ENCODE measurements around the gene CTSK. TPM values are rescaled to one million over a fixed set of nuclear protein-coding genes. Genes with fewer than 3 reads are reported as not detected.

Gene CTSK
- total RNA-seq, 2 donors from 2014 or later, result 6.1 to 8.4 TPM

DNA sequence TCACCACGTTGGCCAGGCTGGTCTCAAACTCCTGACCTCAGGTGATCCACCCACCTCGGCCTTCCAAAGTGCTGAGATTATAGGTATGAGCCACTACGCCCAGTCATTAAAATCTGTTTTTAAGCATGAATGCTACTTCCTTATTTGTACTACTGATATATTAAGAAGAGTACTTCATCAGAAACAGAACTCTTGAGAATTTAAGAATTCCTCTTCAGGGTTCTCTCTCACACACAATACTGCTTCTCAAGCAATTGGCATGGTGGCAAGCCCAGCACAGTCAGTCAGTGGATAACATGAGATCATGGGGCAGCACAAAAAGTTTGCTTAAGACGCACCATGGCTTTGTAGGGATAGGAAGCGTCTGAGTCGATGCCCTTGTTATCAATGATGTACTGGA lies 56.6 kb downstream of the CTSK start:
- Mint-ChIP-seq H3K9me3 (no peaks in the 10 kb centered on the region), H3K27me3 (ENCODE audit: insufficient read depth) (no peaks in the 10 kb centered on the region), H3K36me3 (ENCODE audit: low read depth) (no peaks in the 10 kb centered on the region), H3K27ac (no peak overlapping the region), H3K4me1 (peaks cover 4% of the 10 kb centered on the region), H3K4me3 (no peak overlapping the region)
- no peak overlapping the region for H3K27ac ChIP-seq (ENCODE audit: low read depth, low read length)
- peaks cover 5% of the 10 kb centered on the region for H3K4me1 ChIP-seq (ENCODE audit: control insufficient read depth, insufficient read depth, low read length)
- 94 to 98% methylated on average over 4 to 6 of the region's 6 CpGs for WGBS, 2 experiments (ENCODE audit: insufficient coverage in 1 of 2, insufficient read length in 1 of 2)
- no peak for DNase-seq
- no peaks in the 10 kb centered on the region for H3K36me3 ChIP-seq (ENCODE audit: control insufficient read depth, insufficient read depth, low read length)
- H3K27me3 ChIP-seq (ENCODE audit: control insufficient read depth, insufficient read depth, low read length, poor library complexity, severe bottlenecking), result no peaks in the 10 kb centered on the region
- TF ChIP-seq, protein P1, sequence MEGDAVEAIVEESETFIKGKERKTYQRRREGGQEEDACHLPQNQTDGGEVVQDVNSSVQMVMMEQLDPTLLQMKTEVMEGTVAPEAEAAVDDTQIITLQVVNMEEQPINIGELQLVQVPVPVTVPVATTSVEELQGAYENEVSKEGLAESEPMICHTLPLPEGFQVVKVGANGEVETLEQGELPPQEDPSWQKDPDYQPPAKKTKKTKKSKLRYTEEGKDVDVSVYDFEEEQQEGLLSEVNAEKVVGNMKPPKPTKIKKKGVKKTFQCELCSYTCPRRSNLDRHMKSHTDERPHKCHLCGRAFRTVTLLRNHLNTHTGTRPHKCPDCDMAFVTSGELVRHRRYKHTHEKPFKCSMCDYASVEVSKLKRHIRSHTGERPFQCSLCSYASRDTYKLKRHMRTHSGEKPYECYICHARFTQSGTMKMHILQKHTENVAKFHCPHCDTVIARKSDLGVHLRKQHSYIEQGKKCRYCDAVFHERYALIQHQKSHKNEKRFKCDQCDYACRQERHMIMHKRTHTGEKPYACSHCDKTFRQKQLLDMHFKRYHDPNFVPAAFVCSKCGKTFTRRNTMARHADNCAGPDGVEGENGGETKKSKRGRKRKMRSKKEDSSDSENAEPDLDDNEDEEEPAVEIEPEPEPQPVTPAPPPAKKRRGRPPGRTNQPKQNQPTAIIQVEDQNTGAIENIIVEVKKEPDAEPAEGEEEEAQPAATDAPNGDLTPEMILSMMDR (conservative IDR thresholded peaks at IDR 0.05), result no peak
- H3K9ac ChIP-seq (ENCODE audit: extremely low read depth, low read length, poor library complexity, severe bottlenecking), result no peak overlapping the region
- H3K4me3 ChIP-seq (ENCODE audit: low read length), result no peak overlapping the region
- H3K9me3 ChIP-seq (ENCODE audit: control insufficient read depth, low read length), result no peaks in the 10 kb centered on the region

DNA sequence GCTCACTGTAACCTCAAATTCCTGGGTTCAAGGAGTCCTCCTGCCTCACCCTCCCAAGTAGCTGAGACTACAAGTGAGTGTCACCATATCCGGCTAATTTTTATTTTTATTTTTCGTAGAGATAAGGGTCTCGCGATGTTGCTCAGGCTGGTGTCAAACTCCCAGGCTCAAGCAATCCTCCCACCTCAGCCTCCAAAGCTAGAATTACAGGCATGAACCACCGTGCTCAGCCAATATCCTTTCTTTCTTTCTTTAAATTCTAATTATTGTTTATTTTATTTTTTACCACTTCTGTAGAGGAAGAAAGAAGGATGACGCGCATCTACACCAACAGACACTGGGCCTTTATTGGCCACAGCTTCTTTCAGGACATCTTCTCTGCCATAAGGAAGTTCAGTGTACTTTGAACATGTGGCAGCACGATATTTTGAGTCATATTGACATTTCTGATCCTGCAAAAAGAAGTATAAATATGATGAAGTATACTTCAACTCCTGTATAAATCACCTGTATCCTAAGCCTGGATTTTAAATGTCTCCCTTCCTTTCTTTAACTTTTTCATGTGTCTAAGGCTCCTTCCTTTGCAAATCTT lies 58.2 kb downstream of the CTSK start:
- Mint-ChIP-seq H3K9me3 (no peaks in the 10 kb centered on the region), H3K27me3 (ENCODE audit: insufficient read depth) (no peaks in the 10 kb centered on the region), H3K4me3 (no peak overlapping the region), H3K4me1 (peaks cover 4% of the 10 kb centered on the region), H3K27ac (no peak overlapping the region), H3K36me3 (ENCODE audit: low read depth) (no peaks in the 10 kb centered on the region)
- Histone ChIP-seq H3K36me3 (ENCODE audit: control insufficient read depth, insufficient read depth, low read length) (no peaks in the 10 kb centered on the region), H3K27ac (ENCODE audit: low read depth, low read length) (no peak overlapping the region), H3K4me3 (ENCODE audit: low read length) (no peak overlapping the region), H3K9me3 (ENCODE audit: control insufficient read depth, low read length) (no peaks in the 10 kb centered on the region), H3K4me1 (ENCODE audit: control insufficient read depth, insufficient read depth, low read length) (peaks cover 5% of the 10 kb centered on the region), H3K9ac (ENCODE audit: extremely low read depth, low read length, poor library complexity, severe bottlenecking) (no peak overlapping the region), H3K27me3 (ENCODE audit: control insufficient read depth, insufficient read depth, low read length, poor library complexity, severe bottlenecking) (no peaks in the 10 kb centered on the region)
- TF ChIP-seq, protein P1 (conservative IDR thresholded peaks at IDR 0.05), result no peak
- DNase-seq, result no peak
- WGBS, 2 experiments (ENCODE audit: insufficient coverage in 1 of 2, insufficient read length in 1 of 2), result 92 to 94% methylated on average over 2 to 7 of the region's 8 CpGs

DNA sequence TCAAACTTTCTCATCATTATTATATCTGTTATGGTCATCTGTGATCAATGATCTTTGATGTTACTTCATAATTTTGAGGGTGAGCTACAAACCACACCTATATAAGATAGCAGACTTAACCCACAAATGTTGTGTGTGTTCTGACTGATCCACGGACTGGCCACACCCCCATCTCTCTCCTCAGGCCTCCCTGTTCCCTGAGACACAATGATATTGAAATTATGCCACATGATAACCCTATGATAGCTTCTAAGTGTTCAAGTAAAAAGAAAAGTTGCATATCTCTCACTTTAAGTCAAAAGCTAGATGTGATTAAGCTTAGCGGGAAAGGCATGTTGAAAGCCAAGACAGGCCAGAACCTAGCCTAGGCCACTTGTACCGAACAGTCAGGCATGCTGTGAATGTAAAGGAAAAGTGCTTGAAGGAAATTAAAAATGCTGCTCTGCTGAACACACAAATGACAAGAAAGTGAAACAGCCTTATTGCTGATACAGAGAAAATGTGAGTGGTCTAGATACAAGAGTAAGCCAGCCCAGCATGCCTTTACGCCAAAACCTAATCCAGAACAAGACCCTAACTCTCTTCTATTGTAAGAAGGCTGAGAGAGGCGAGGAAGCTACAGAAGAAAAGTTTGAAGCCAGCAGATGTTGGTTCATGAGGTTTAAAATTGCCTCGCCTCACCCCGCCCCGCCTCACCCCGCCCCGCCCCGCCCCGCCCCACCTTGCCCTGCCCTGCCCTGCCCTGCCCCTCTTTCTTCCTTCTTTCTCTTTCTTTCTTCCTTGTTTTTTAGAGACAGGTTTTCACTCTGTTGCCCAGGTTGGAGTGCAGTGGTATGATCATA lies 59.0 kb downstream of the CTSK start:
- Histone ChIP-seq H3K27me3 (ENCODE audit: control insufficient read depth, insufficient read depth, low read length, poor library complexity, severe bottlenecking) (no peaks in the 10 kb centered on the region), H3K9ac (ENCODE audit: extremely low read depth, low read length, poor library complexity, severe bottlenecking) (no peak overlapping the region), H3K36me3 (ENCODE audit: control insufficient read depth, insufficient read depth, low read length) (no peaks in the 10 kb centered on the region), H3K9me3 (ENCODE audit: control insufficient read depth, low read length) (no peaks in the 10 kb centered on the region), H3K4me1 (ENCODE audit: control insufficient read depth, insufficient read depth, low read length) (peaks cover 5% of the 10 kb centered on the region), H3K4me3 (ENCODE audit: low read length) (no peak overlapping the region), H3K27ac (ENCODE audit: low read depth, low read length) (no peak overlapping the region)
- Mint-ChIP-seq H3K36me3 (ENCODE audit: low read depth) (no peaks in the 10 kb centered on the region), H3K27ac (no peak overlapping the region), H3K27me3 (ENCODE audit: insufficient read depth) (no peaks in the 10 kb centered on the region), H3K4me1 (peaks cover 4% of the 10 kb centered on the region), H3K9me3 (no peaks in the 10 kb centered on the region), H3K4me3 (no peak overlapping the region)
- TF ChIP-seq, protein P1 (conservative IDR thresholded peaks at IDR 0.05), result no peak
- no peak for DNase-seq
- WGBS, 2 experiments (ENCODE audit: insufficient coverage in 1 of 2, insufficient read length in 1 of 2), result 79 to 99% methylated on average over 3 to 11 of the region's 12 CpGs

Other genes with a start within 250 kb of the CTSK start
- gene MCL1, start 228.7 kb downstream of the CTSK start, total RNA-seq, result 100 to 1,000 TPM; 133 to 173 TPM
- gene ENSA, start 178.6 kb downstream of the CTSK start, total RNA-seq, result 100 to 1,000 TPM; 266 to 364 TPM
- 10 to 100 TPM; 45.1 to 45.2 TPM for gene GOLPH3L, start 111.1 kb downstream of the CTSK start, total RNA-seq
- gene HORMAD1, start 87.4 kb downstream of the CTSK start, total RNA-seq, result not detected
- not detected for gene CTSS, start 42.5 kb downstream of the CTSK start, total RNA-seq
- gene ARNT, start 68.3 kb upstream of the CTSK start, total RNA-seq, result 10 to 100 TPM; 39.6 to 44.6 TPM
- gene CTXND2, start 78.9 kb upstream of the CTSK start, total RNA-seq, result not detected
- 10 to 100 TPM; 68.6 to 73.5 TPM for gene SETDB1, start 118.1 kb upstream of the CTSK start, total RNA-seq
- 100 to 1,000 TPM; 143 to 183 TPM for gene CERS2, start 166.6 kb upstream of the CTSK start, total RNA-seq
- gene ANXA9, start 174.0 kb upstream of the CTSK start, total RNA-seq, result not detected
- gene MINDY1, start 198.6 kb upstream of the CTSK start, total RNA-seq, result 10 to 100 TPM in 1 of 2 donors, 1 to 10 TPM in 1; 8.6 to 10.8 TPM
- 10 to 100 TPM; 23.8 to 29.3 TPM for gene PRUNE1, start 200.2 kb upstream of the CTSK start, total RNA-seq
- 1 to 10 TPM; 1.6 to 2.9 TPM for gene BNIPL, start 228.3 kb upstream of the CTSK start, total RNA-seq
- 1 to 10 TPM; 4.7 to 6.6 TPM for gene C1orf56, start 239.5 kb upstream of the CTSK start, total RNA-seq

Measured in endodermal cell (in vitro differentiated cells).